HG03064 (cell line): Measurements from ENCODE around the gene CCL19.

Experiments
- ATAC-seq: cut with Tn5 transposase; IDR thresholded peaks from one replicate; pipeline ENCODE4 v1.9.1; 2021; ENCODE audit warnings: low read depth; ENCODE audit not compliant: unreplicated experiment

CCL19 gene

GRCh38 chr9:34665067-34665380, 26.1 kb downstream of the CCL19 start:
- ATAC-seq: no peak

GRCh38 chr9:34664281-34665066, 26.6 kb downstream of the CCL19 start:
- ATAC-seq: peak; percentile 61

GRCh38 chr9:34663303-34663605, 27.8 kb downstream of the CCL19 start:
- no peak for ATAC-seq

GRCh38 chr9:34662526-34663302, 28.4 kb downstream of the CCL19 start, which contains the start of gene CCL27:
CCL27 (minus strand) TSS chr9:34662657; CDS start chr9:34662633, 24 bp downstream.
- ATAC-seq: no peak

GRCh38 chr9:34659592-34660253, 31.4 kb downstream of the CCL19 start:
- ATAC-seq: no peak

- no peak for ATAC-seq
These were observed 32.6 kb downstream of the CCL19 start for GRCh38 chr9:34658461-34658860.

GRCh38 chr9:34656992-34657391, 34.1 kb downstream of the CCL19 start:
- ATAC-seq: no peak

- no peak for ATAC-seq
These were observed 35.7 kb downstream of the CCL19 start for GRCh38 chr9:34655394-34655793.

- ATAC-seq: no peak
These were observed 36.6 kb downstream of the CCL19 start for GRCh38 chr9:34654323-34655051.

GRCh38 chr9:34653151-34654072, 37.7 kb downstream of the CCL19 start:
- no peak for ATAC-seq

GRCh38 chr9:34652602-34653000, 38.5 kb downstream of the CCL19 start:
- ATAC-seq: no peak

- no peak for ATAC-seq
These were observed 39.0 kb downstream of the CCL19 start, which contains the start of gene IL11RA for GRCh38 chr9:34651876-34652601. IL11RA (plus strand) TSS chr9:34652185; CDS start chr9:34655218, 3,033 bp downstream.

GRCh38 chr9:34651321-34651720, 39.8 kb downstream of the CCL19 start:
- ATAC-seq: no peak

- no peak for ATAC-seq
These were observed 40.3 kb downstream of the CCL19 start for GRCh38 chr9:34650816-34651215.

- no peak for ATAC-seq
These were observed 42.4 kb downstream of the CCL19 start for GRCh38 chr9:34648673-34649072.

- no peak for ATAC-seq
These were observed 43.4 kb downstream of the CCL19 start for GRCh38 chr9:34647651-34648050.

GRCh38 chr9:34647084-34647403, 44.0 kb downstream of the CCL19 start:
- ATAC-seq: no peak

- peak; percentile 76 for ATAC-seq
These were observed 44.6 kb downstream of the CCL19 start, which contains the start of gene GALT for GRCh38 chr9:34646211-34647083. GALT (plus strand) TSS chr9:34646675; CDS start chr9:34646705, 30 bp downstream.
